Measurements from ENCODE around the gene CHPT1. TPM values are rescaled to one million over a fixed set of nuclear protein-coding genes. Genes with fewer than 3 reads are reported as not detected.
A peak's percentile ranks its signal among the peaks of the same experiment; 100 is the strongest.

The CHPT1 gene
- total RNA-seq, 1 donor from 2014 or later, result 18.3 TPM

- Histone ChIP-seq H3K36me3 (ENCODE audit: control insufficient read depth in 3 of 3, insufficient read depth in 3 of 3, low read length in 3 of 3) (peaks cover 25 to 36% (median 33%) of the 10 kb centered on the region in 3 donors), H3K9ac (ENCODE audit: low read depth in 1 of 3, low read length in 3 of 3) (no peak overlapping the region), H3K9me3 (ENCODE audit: control insufficient read depth in 3 of 3, low read length in 3 of 3) (no peaks in the 10 kb centered on the region), H3K4me3 (ENCODE audit: low read length in 3 of 3) (no peak overlapping the region), H3K4me1 (ENCODE audit: control insufficient read depth in 3 of 3, insufficient read depth in 3 of 3, low read length in 3 of 3) (no peaks in the 10 kb centered on the region), H3K27me3 (ENCODE audit: control insufficient read depth in 3 of 3, insufficient read depth in 3 of 3, low read length in 3 of 3) (no peaks in the 10 kb centered on the region), H3K27ac (ENCODE audit: low read depth, low read length) (no peak overlapping the region)
These were observed 71.3 kb downstream of the CHPT1 start for GRCh38 chr12:101768781-101769180.

GRCh38 chr12:101769865-101770264 is 72.4 kb downstream of the CHPT1 start:
- Histone ChIP-seq H3K4me3 (ENCODE audit: low read length in 3 of 3) (no peak overlapping the region), H3K9me3 (ENCODE audit: control insufficient read depth in 3 of 3, low read length in 3 of 3) (no peaks in the 10 kb centered on the region), H3K27me3 (ENCODE audit: control insufficient read depth in 3 of 3, insufficient read depth in 3 of 3, low read length in 3 of 3) (no peaks in the 10 kb centered on the region), H3K27ac (ENCODE audit: low read depth, low read length) (no peak overlapping the region), H3K4me1 (ENCODE audit: control insufficient read depth in 3 of 3, insufficient read depth in 3 of 3, low read length in 3 of 3) (peaks cover 0 to 2% (median 0%) of the 10 kb centered on the region in 3 donors), H3K36me3 (ENCODE audit: control insufficient read depth in 3 of 3, insufficient read depth in 3 of 3, low read length in 3 of 3) (peaks cover 25 to 33% (median 33%) of the 10 kb centered on the region in 3 donors), H3K9ac (ENCODE audit: low read depth in 1 of 3, low read length in 3 of 3) (no peak overlapping the region)

GRCh38 chr12:101772012-101772775 is 74.8 kb downstream of the CHPT1 start:
- no peaks in the 10 kb centered on the region for H3K27me3 ChIP-seq (ENCODE audit: control insufficient read depth in 3 of 3, insufficient read depth in 3 of 3, low read length in 3 of 3)
- H3K36me3 ChIP-seq (ENCODE audit: control insufficient read depth in 3 of 3, insufficient read depth in 3 of 3, low read length in 3 of 3), result peaks cover 18 to 27% (median 26%) of the 10 kb centered on the region in 3 donors
- H3K9me3 ChIP-seq (ENCODE audit: control insufficient read depth in 3 of 3, low read length in 3 of 3), result no peaks in the 10 kb centered on the region
- peaks cover 0 to 4% (median 1%) of the 10 kb centered on the region in 3 donors for H3K4me1 ChIP-seq (ENCODE audit: control insufficient read depth in 3 of 3, insufficient read depth in 3 of 3, low read length in 3 of 3)
- no peak overlapping the region for H3K4me3 ChIP-seq (ENCODE audit: low read length in 3 of 3)
- H3K27ac ChIP-seq (ENCODE audit: low read depth, low read length), result no peak overlapping the region
- peak overlapping the region in 1 of 3 donors; percentile 35 for H3K9ac ChIP-seq (ENCODE audit: low read depth in 1 of 3, low read length in 3 of 3)

- Histone ChIP-seq H3K36me3 (ENCODE audit: control insufficient read depth in 3 of 3, insufficient read depth in 3 of 3, low read length in 3 of 3) (peaks cover 15 to 18% (median 17%) of the 10 kb centered on the region in 3 donors), H3K4me3 (ENCODE audit: low read length in 3 of 3) (no peak overlapping the region), H3K27ac (ENCODE audit: low read depth, low read length) (no peak overlapping the region), H3K9ac (ENCODE audit: low read depth in 1 of 3, low read length in 3 of 3) (no peak overlapping the region), H3K4me1 (ENCODE audit: control insufficient read depth in 3 of 3, insufficient read depth in 3 of 3, low read length in 3 of 3) (peaks cover 10 to 18% (median 10%) of the 10 kb centered on the region in 3 donors), H3K9me3 (ENCODE audit: control insufficient read depth in 3 of 3, low read length in 3 of 3) (no peaks in the 10 kb centered on the region), H3K27me3 (ENCODE audit: control insufficient read depth in 3 of 3, insufficient read depth in 3 of 3, low read length in 3 of 3) (no peaks in the 10 kb centered on the region)
These were observed 76.3 kb downstream of the CHPT1 start for GRCh38 chr12:101773650-101774162.

- H3K27ac ChIP-seq (ENCODE audit: low read depth, low read length), result no peak overlapping the region
- H3K4me3 ChIP-seq (ENCODE audit: low read length in 3 of 3), result no peak overlapping the region
- H3K9ac ChIP-seq (ENCODE audit: low read depth in 1 of 3, low read length in 3 of 3), result no peak overlapping the region
- peaks cover 6 to 16% (median 7%) of the 10 kb centered on the region in 3 donors for H3K36me3 ChIP-seq (ENCODE audit: control insufficient read depth in 3 of 3, insufficient read depth in 3 of 3, low read length in 3 of 3)
- H3K27me3 ChIP-seq (ENCODE audit: control insufficient read depth in 3 of 3, insufficient read depth in 3 of 3, low read length in 3 of 3), result no peaks in the 10 kb centered on the region
- no peaks in the 10 kb centered on the region for H3K9me3 ChIP-seq (ENCODE audit: control insufficient read depth in 3 of 3, low read length in 3 of 3)
- peaks cover 10 to 18% (median 10%) of the 10 kb centered on the region in 3 donors for H3K4me1 ChIP-seq (ENCODE audit: control insufficient read depth in 3 of 3, insufficient read depth in 3 of 3, low read length in 3 of 3)
These were observed 78.4 kb downstream of the CHPT1 start for GRCh38 chr12:101775816-101776215.

GRCh38 chr12:101777485-101777884 is 80.0 kb downstream of the CHPT1 start:
- H3K27ac ChIP-seq (ENCODE audit: low read depth, low read length), result peak overlapping the region; percentile 60
- H3K27me3 ChIP-seq (ENCODE audit: control insufficient read depth in 3 of 3, insufficient read depth in 3 of 3, low read length in 3 of 3), result no peaks in the 10 kb centered on the region
- peak overlapping the region in 1 of 3 donors; percentile 23 for H3K9ac ChIP-seq (ENCODE audit: low read depth in 1 of 3, low read length in 3 of 3)
- no peak overlapping the region for H3K4me3 ChIP-seq (ENCODE audit: low read length in 3 of 3)
- peaks cover 2 to 10% (median 7%) of the 10 kb centered on the region in 3 donors for H3K36me3 ChIP-seq (ENCODE audit: control insufficient read depth in 3 of 3, insufficient read depth in 3 of 3, low read length in 3 of 3)
- H3K4me1 ChIP-seq (ENCODE audit: control insufficient read depth in 3 of 3, insufficient read depth in 3 of 3, low read length in 3 of 3), result peaks cover 10 to 18% (median 11%) of the 10 kb centered on the region in 3 donors
- no peaks in the 10 kb centered on the region for H3K9me3 ChIP-seq (ENCODE audit: control insufficient read depth in 3 of 3, low read length in 3 of 3)

- H3K36me3 ChIP-seq (ENCODE audit: control insufficient read depth in 3 of 3, insufficient read depth in 3 of 3, low read length in 3 of 3), result peaks cover 2 to 10% (median 7%) of the 10 kb centered on the region in 3 donors
- no peaks in the 10 kb centered on the region for H3K27me3 ChIP-seq (ENCODE audit: control insufficient read depth in 3 of 3, insufficient read depth in 3 of 3, low read length in 3 of 3)
- no peaks in the 10 kb centered on the region for H3K9me3 ChIP-seq (ENCODE audit: control insufficient read depth in 3 of 3, low read length in 3 of 3)
- peaks cover 15 to 18% (median 15%) of the 10 kb centered on the region in 3 donors for H3K4me1 ChIP-seq (ENCODE audit: control insufficient read depth in 3 of 3, insufficient read depth in 3 of 3, low read length in 3 of 3)
- peak overlapping the region; percentile 60 for H3K27ac ChIP-seq (ENCODE audit: low read depth, low read length)
- H3K9ac ChIP-seq (ENCODE audit: low read depth in 1 of 3, low read length in 3 of 3), result peak overlapping the region in 1 of 3 donors; percentile 23
- no peak overlapping the region for H3K4me3 ChIP-seq (ENCODE audit: low read length in 3 of 3)
These were observed 80.5 kb downstream of the CHPT1 start for GRCh38 chr12:101777978-101778377.

Small RNA genes within 50 kb of the gene (small RNA-seq; reads per million reads assigned to genes)
- gene RNU6-101P, result not detected
- gene RNY1P16, result not detected

Other genes with a start within 250 kb of the CHPT1 start
- gene SPIC, start 222.3 kb upstream of the CHPT1 start, total RNA-seq, result not detected
- gene MYBPC1, start 102.7 kb upstream of the CHPT1 start, total RNA-seq, result 2,201 TPM
- not detected for gene SYCP3, start 41.8 kb downstream of the CHPT1 start, total RNA-seq
- 10.4 TPM for gene GNPTAB, start 133.3 kb downstream of the CHPT1 start, total RNA-seq
- 3.7 TPM for gene DRAM1, start 179.9 kb downstream of the CHPT1 start, total RNA-seq